AG04449 (cell line): Measurements from ENCODE around the gene CCR5.
"Not testable (repeated sequence)": the region's sequence is repeated elsewhere in the genome, so short reads cannot be mapped to it uniquely, and the experiment has no call there.

Experiments
- CTCF ChIA-PET: fragments of 350-600 bp; formaldehyde crosslinking; extraction: SDS; loops from one replicate; lab custom pipeline; 2021; ENCODE audit warnings: antibody characterized with exemption; lab: Yijun Ruan, JAX
- POLR2A ChIA-PET: fragments of 400-600, 350-600 bp; formaldehyde crosslinking; extraction: SDS; loops from one replicate; lab custom pipeline; 2020; ENCODE audit warnings: antibody characterized with exemption, inconsistent platforms; lab: Yijun Ruan, JAX
- DNase-seq: peaks from one replicate; pipeline ENCODE4 v3.0.0-alpha.2; 2010; ENCODE audit warnings: low read depth, low spot score
- H3K4me3 ChIP-seq: 2 replicates; pipeline ENCODE4 v1.5.1; 2011; ENCODE audit warnings: low read depth, mild to moderate bottlenecking, control low read depth, low read length
- CTCF ChIP-seq: IDR thresholded peaks from one replicate; pipeline ENCODE4 v1.5.1; 2011; ENCODE audit warnings: mild to moderate bottlenecking, moderate library complexity, low read length, control low read depth, inconsistent platforms; ENCODE audit not compliant: insufficient read depth; ENCODE audit errors: missing control alignments

CCR5 gene

GRCh38 chr3:46400846-46401245, 30.1 kb downstream of the CCR5 start:
- ChIA-PET POLR2A (no interaction called here), CTCF (no interaction called here)
- TF ChIP-seq CTCF, result no peak
- no peak overlapping the region for H3K4me3 ChIP-seq
- no peak for DNase-seq

- no peak for DNase-seq
- CTCF ChIA-PET, result no interaction called here
- no peak for TF ChIP-seq CTCF
- H3K4me3 ChIP-seq, result no peak overlapping the region
- POLR2A ChIA-PET, result no interaction called here
Observed at GRCh38 chr3:46401579-46401978, 30.8 kb downstream of the CCR5 start.

GRCh38 chr3:46402902-46403301, 32.2 kb downstream of the CCR5 start:
- CTCF ChIA-PET, DNase-seq, H3K4me3 ChIP-seq, POLR2A ChIA-PET: not testable (repeated sequence)

GRCh38 chr3:46405301-46406019, 34.7 kb downstream of the CCR5 start:
- ChIA-PET POLR2A (no interaction called here), CTCF (interaction anchor here (1.0 kb wide), 1 partner anchor 38 kb away, joined by 3 read pairs; no protein-coding TSS in a partner anchor)
- TF ChIP-seq CTCF, result no peak
- H3K4me3 ChIP-seq, result no peak overlapping the region
- DNase-seq, result no peak

- POLR2A ChIA-PET, result no interaction called here
- no peak for TF ChIP-seq CTCF
- DNase-seq, result no peak
- CTCF ChIA-PET, result no interaction called here
- no peak overlapping the region for H3K4me3 ChIP-seq
Observed at GRCh38 chr3:46406443-46406787, 35.7 kb downstream of the CCR5 start.

- ChIA-PET POLR2A (no interaction called here), CTCF (no interaction called here)
- no peak for TF ChIP-seq CTCF
- no peak within 1 kb of the TSS for H3K4me3 ChIP-seq
- DNase-seq, result no peak
Observed at GRCh38 chr3:46406788-46407611, 36.3 kb downstream of the CCR5 start, which contains the start of the genes CCR5AS and CCRL2. Gene CCR5AS (minus strand): TSS chr3:46407066. Gene CCRL2 (plus strand): TSS chr3:46407259. CDS start chr3:46408080, 821 bp downstream.
